ENCODE data around the gene LSMEM2. TPM values are rescaled to one million over a fixed set of nuclear protein-coding genes. Genes with fewer than 3 reads are reported as not detected.

Gene LSMEM2
- total RNA-seq, 1 experiment from 2014 or later, result not detected

- in situ Hi-C loops (cut with HindIII; ENCODE audit: low pct_unique_long_range_greater_than_20kb, low sequenced_read_pairs), result no loop called here
- DNase-seq (ENCODE audit: low read depth), result peak; percentile 89
Observed at GRCh38 chr3:50292159-50293078, 13.5 kb downstream of the LSMEM2 start, which contains the start of gene IFRD2. TSS of gene IFRD2 (minus strand) at chr3:50292429. CDS start at chr3:50292274, 155 bp downstream.

DNA sequence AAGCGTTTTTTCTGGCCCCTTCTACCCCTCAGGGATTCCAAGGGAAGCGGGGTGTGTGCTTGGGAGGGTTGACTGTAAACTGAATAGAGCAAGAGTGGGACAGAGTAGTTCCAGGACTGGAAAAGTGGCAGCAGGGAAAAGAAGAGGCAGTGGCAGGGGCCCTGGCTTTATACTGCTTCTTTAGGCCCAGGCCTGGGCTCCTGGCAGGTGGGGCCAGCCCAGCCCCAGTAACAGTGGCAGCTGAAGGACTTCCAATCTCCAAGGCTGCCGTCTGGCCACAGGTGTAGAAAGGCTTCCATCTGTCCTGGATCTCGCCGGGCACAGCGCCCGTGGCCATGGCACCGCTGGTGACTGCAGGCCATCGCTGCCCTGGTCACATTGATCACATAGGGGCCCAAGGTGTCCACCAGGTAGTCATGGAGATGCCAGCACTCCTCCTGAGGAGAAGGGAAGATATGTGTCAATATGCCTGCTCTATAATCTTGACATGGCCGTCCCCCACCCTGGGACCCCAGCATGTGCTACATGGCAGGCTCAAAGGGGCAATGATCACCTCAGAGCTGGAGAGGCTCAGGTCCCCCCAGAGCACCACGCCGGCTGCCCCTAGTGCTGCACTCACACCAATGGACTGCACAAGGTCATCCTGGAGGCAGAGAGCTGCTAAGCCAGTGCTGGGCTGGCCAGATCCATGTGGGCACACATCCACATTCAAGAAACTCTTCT, 14.4 kb downstream of the LSMEM2 start:
- no peak for DNase-seq (ENCODE audit: low read depth)
- in situ Hi-C loops (cut with HindIII; ENCODE audit: low pct_unique_long_range_greater_than_20kb, low sequenced_read_pairs), result no loop called here

DNA sequence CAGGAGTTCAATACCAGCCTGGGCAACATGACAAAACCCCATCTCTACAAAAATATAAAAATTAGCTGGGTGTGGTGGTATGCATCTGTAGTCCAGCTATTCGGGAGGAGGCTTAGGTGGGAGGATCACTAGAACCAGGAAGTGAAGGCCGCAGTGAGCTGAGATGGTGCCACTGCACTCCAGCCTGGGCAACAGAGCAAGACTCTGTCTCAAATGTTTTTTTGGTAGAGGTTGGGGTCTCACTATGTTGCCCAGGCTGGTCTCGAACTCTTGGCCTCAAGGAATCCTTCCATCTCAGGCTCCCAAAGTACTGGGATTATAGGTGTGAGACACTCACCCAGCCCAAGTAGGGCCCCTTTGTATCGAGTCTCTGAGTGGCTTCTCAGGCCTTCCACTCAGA, 15.2 kb downstream of the LSMEM2 start:
- no peak for DNase-seq (ENCODE audit: low read depth)

DNA sequence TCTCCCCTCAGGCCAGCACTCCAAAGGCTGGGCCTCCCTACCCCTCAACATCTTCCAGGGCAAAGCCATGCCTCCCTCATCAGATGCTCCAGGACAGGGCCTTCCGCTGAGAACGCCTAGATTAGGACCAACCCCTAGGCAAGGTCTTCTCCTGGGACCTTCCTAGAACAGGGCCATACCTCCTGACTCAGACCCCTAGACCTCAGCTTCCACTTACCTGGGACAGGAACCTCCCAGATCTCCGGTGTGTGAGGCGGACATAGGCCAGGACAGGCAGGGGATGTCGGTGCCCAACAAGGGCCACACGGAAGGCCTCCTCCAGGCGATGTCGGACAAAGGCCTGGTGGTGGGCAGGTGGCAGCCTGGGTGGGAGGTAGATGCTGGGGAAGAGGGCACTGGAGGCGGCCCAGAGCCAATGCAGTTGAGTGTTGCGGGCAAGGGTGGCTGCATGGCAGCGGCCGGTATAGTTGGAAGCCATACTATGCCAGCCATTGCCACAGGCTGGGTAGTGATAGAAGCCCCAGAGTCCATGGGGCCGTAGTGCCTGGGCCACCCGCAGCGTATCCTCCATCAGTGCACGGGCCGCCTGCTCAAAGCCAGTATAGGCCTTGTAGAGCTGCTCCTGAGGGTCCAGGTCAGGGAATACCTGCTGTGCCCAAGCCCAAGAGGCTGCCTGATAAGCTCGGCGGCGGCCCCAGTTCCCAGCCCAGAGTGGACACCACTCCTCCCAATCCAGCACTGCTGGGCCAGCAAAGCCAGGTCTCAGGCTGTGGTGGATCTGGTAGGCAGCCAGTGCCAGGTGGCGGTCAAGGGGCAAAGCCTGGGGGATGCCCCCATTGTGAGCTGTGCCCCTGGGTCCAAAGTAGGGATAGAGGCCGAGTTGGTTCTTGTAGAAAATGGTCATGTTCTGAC, 15.9 kb downstream of the LSMEM2 start:
- DNase-seq (ENCODE audit: low read depth), result no peak
- in situ Hi-C loops (cut with HindIII; ENCODE audit: low pct_unique_long_range_greater_than_20kb, low sequenced_read_pairs), result no loop called here

More for the DNA sequence above, 15.2 kb downstream of the LSMEM2 start:
- in situ Hi-C loops (cut with HindIII; ENCODE audit: low pct_unique_long_range_greater_than_20kb, low sequenced_read_pairs), result no loop called here

- in situ Hi-C loops (cut with HindIII; ENCODE audit: low pct_unique_long_range_greater_than_20kb, low sequenced_read_pairs), result no loop called here
Observed at GRCh38 chr3:50295553-50296431, 16.9 kb downstream of the LSMEM2 start.

DNA sequence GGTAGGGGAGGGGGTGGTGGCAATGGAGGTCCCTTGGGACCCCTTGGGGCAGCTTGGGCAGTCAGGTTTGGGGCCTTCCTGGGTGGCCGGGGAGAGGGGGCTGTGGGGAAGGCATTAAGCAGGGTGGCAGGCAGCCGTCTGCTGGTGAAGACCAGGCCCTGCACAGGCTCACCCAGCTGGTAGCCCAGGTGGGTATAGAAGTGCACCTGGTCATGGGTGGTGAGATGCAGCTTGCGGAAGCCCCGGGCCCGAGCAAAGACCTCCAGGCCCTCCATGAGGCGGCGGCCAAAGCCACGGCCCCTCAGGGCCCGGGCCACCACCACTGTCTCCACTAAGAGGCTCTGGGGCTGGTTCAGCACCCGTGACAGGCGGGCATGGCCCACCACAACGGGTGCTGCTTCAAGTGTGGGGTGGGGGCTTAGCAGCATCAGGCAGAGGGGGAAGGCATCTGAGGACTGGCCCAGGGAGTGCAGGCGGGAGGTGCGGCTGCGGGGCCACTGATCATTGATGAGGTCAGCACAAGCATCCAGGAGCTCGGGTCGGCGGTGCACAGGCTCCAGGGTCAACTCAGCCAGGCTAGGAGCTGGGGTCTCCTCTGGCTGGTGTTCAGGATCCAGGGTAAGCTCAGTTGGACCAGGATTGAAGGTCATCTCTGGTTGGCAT, 18.0 kb downstream of the LSMEM2 start:
- DNase-seq (ENCODE audit: low read depth), result no peak
- in situ Hi-C loops (cut with HindIII; ENCODE audit: low pct_unique_long_range_greater_than_20kb, low sequenced_read_pairs), result no loop called here

More at GRCh38 chr3:50295553-50296431, 16.9 kb downstream of the LSMEM2 start:
- DNase-seq (ENCODE audit: low read depth), result no peak

GRCh38 chr3:50297384-50297775, 18.5 kb downstream of the LSMEM2 start:
- in situ Hi-C loops (cut with HindIII; ENCODE audit: low pct_unique_long_range_greater_than_20kb, low sequenced_read_pairs), result no loop called here
- no peak for DNase-seq (ENCODE audit: low read depth)

- in situ Hi-C loops (cut with HindIII; ENCODE audit: low pct_unique_long_range_greater_than_20kb, low sequenced_read_pairs), result no loop called here
- DNase-seq (ENCODE audit: low read depth), result no peak
Observed at GRCh38 chr3:50297896-50298725, 19.2 kb downstream of the LSMEM2 start.

DNA sequence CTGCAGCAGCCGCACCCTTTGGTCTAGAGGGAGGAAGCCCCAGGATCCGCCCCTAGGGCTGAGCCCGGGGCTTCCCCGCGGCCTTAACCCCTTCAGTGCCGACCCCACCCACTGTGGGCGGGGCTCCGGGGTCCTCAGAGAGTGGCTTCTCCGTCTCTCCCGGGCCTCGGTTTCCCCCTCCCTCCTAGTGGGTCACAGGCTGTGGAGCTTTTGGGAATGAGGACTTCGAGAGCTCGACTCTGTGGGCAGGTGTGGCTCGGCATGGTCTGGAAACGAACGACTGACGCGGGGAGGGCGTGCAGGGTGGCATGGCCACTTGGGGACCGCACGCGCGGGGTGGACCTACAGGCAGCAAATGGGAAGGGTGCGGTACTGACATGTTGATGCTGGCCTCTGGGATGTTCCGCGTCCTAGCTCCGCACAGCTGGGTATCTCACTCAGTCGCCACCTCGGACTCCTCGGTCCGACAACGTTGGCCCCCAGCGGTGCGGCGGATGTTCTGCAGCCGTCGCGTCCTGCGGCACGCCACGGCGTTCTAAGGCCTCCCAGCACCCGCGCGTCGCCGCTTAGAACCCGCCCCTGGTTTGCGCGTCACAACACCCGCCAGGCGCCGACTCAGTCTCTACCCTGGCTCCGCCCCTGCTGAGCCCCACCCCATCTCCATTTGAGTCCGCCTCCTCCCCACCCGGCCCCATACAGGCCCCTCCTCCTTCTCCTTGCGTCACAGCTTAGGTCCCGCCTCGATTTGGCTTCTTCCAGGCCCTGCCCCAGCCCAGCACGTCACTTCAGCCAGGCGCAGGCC, 20.1 kb downstream of the LSMEM2 start, which contains the start of the genes HYAL3 and NAA80:
Gene HYAL3 (minus strand): TSS at position 570 of the 802 bp plus-strand sequence. CDS start 3,803 bp downstream, outside the sequence.
Gene NAA80 (minus strand): TSS at position 570 of the 802 bp plus-strand sequence. CDS start 1,942 bp downstream, outside the sequence.
- in situ Hi-C loops (cut with HindIII; ENCODE audit: low pct_unique_long_range_greater_than_20kb, low sequenced_read_pairs), result no loop called here

DNA sequence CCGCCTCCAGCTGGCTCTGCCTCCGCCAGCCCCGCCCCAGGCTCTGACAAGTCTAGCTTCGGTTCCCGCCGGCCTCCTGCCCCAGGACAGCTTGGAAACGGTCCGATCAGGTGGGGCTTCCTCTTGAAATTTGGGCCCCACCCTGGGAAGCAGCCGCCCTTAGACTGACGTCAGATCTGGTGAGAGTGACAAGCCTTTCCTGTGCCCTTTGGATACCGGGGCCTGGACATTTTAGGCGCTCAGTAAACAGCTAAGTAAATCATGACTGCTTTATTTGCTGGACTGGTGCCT, 20.7 kb downstream of the LSMEM2 start:
- in situ Hi-C loops (cut with HindIII; ENCODE audit: low pct_unique_long_range_greater_than_20kb, low sequenced_read_pairs), result no loop called here

More for the DNA sequence above, 20.1 kb downstream of the LSMEM2 start, which contains the start of the genes HYAL3 and NAA80:
- DNase-seq (ENCODE audit: low read depth), result peak; percentile 94

GRCh38 chr3:50299929-50300680, 21.2 kb downstream of the LSMEM2 start:
- no peak for DNase-seq (ENCODE audit: low read depth)
- in situ Hi-C loops (cut with HindIII; ENCODE audit: low pct_unique_long_range_greater_than_20kb, low sequenced_read_pairs), result no loop called here

More for the DNA sequence above, 20.7 kb downstream of the LSMEM2 start:
- no peak for DNase-seq (ENCODE audit: low read depth)

DNA sequence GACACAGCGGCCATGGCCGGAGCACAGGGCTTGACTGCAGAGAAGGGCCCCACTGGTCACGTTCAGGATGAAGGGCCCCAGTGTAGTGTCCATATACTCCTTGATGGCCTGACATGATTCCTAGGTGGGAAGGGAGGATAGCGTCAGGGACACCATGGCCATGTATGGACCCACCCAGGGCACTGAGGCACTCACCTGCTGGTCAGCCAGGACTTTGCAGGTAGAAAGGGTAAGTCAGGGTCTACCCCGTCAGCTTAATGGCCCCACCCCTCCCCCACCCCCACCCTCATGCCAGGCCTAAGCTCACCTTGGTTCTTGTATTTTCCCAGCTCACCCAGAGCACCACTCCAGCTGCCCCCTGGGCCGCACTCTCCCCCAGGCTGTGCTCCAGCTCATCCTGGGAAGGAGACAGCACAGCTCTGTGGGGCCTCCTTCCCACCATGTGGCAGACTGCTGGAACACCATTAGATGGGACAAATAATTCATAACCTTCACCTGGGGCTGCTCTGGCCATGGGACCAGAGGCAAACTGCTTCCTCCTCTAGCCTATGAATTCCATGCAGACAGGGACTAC, 21.9 kb downstream of the LSMEM2 start:
- in situ Hi-C loops (cut with HindIII; ENCODE audit: low pct_unique_long_range_greater_than_20kb, low sequenced_read_pairs), result no loop called here
- DNase-seq (ENCODE audit: low read depth), result no peak

- no peak for DNase-seq (ENCODE audit: low read depth)
- in situ Hi-C loops (cut with HindIII; ENCODE audit: low pct_unique_long_range_greater_than_20kb, low sequenced_read_pairs), result no loop called here
Observed at GRCh38 chr3:50302095-50303012, 23.5 kb downstream of the LSMEM2 start.

All from Caki2 (cell line).